ENCODE measurements around the gene CNTN3.

CNTN3 gene

DNA sequence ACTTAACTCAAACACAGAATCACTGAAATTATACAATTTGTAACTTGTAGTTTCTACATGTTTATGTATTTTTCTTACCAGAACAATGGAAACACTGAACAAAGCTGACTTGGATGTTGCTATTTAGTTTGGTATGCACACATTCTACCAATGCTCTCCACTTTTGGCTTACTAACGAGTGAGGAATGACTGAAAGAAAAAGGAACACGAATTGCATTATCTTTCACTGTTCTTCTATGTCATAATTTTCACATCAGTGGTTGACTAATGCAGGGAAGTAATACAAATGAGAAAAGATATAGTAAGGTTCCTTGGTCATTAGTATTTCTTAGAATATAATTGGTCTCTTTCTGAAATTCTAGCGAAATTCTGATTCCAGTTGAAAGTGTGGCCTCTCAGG lies 9.8 kb upstream of the CNTN3 start:
- H3K36me3 ChIP-seq, result no peaks in the 10 kb centered on the region
- no peaks in the 10 kb centered on the region for H3K9me3 ChIP-seq

DNA sequence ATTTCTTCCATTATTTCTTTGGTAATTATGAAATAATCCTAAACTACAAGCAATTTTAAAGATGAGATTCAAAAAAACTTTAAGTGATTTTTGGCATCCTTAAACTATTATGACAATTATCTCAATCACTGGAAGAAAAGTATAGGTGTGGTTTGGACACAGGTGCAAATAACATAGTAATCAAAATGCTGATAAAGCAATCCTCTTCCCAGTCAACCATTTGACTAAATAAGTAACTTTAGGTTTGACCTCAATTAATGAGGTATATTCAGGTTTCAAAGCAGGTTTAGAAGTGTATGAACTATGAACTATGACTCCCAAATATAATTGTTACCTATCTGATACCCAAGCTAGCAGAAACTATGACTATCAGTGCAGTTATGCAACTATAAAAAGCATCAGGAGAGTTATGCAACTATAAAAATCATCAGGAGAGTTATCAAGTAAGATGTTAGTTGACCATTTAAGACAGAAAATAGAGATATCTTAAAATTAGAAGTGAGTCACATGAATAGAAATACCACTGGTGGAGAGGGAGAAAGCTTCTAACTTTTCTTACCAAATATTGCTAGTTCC lies 8.9 kb upstream of the CNTN3 start:
- intact Hi-C loops (cut with DNase I; ENCODE audit: low total_unique reads), result no loop called here

More for the DNA sequence above, 9.8 kb upstream of the CNTN3 start:
- Histone ChIP-seq H3K27me3 (no peaks in the 10 kb centered on the region), H3K27ac (no peak overlapping the region), H3K4me3 (no peak overlapping the region), H3K4me1 (no peaks in the 10 kb centered on the region)
- intact Hi-C loops (cut with DNase I; ENCODE audit: low total_unique reads), result no loop called here
- TF ChIP-seq, protein P1, sequence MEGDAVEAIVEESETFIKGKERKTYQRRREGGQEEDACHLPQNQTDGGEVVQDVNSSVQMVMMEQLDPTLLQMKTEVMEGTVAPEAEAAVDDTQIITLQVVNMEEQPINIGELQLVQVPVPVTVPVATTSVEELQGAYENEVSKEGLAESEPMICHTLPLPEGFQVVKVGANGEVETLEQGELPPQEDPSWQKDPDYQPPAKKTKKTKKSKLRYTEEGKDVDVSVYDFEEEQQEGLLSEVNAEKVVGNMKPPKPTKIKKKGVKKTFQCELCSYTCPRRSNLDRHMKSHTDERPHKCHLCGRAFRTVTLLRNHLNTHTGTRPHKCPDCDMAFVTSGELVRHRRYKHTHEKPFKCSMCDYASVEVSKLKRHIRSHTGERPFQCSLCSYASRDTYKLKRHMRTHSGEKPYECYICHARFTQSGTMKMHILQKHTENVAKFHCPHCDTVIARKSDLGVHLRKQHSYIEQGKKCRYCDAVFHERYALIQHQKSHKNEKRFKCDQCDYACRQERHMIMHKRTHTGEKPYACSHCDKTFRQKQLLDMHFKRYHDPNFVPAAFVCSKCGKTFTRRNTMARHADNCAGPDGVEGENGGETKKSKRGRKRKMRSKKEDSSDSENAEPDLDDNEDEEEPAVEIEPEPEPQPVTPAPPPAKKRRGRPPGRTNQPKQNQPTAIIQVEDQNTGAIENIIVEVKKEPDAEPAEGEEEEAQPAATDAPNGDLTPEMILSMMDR (IDR thresholded peaks at IDR 0.05), result no peak
- DNase-seq, result no peak

DNA sequence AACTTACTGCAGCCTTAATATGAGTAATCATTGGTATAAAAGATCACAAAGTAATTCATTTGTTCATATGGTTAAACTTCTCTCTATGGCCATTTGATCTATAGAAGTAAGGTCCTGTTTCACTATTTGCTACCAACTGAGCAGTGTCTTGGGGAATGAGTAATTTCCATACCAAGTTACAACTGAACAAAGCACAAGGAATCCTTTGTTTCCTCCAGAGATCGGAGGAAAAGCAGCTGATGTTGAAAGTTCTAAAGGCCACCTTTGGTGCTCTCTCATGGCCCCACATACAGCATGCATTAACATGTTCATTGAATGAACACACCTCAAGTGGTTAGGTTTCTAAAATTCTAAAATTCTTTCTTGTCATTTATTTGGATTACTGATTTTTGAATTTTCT lies 7.1 kb upstream of the CNTN3 start:
- H3K9me3 ChIP-seq, result no peaks in the 10 kb centered on the region
- H3K27me3 ChIP-seq, result no peaks in the 10 kb centered on the region
- TF ChIP-seq, protein P1 (IDR thresholded peaks at IDR 0.05), result no peak
- H3K4me1 ChIP-seq, result no peaks in the 10 kb centered on the region
- DNase-seq, result no peak
- no peaks in the 10 kb centered on the region for H3K36me3 ChIP-seq
- intact Hi-C loops (cut with DNase I; ENCODE audit: low total_unique reads), result no loop called here
- H3K4me3 ChIP-seq, result no peak overlapping the region
- no peak overlapping the region for H3K27ac ChIP-seq

More for the DNA sequence above, 8.9 kb upstream of the CNTN3 start:
- Histone ChIP-seq H3K27me3 (no peaks in the 10 kb centered on the region), H3K4me1 (no peaks in the 10 kb centered on the region), H3K4me3 (no peak overlapping the region), H3K27ac (no peak overlapping the region), H3K9me3 (no peaks in the 10 kb centered on the region), H3K36me3 (no peaks in the 10 kb centered on the region)
- TF ChIP-seq, protein P1 (IDR thresholded peaks at IDR 0.05), result no peak
- no peak for DNase-seq

DNA sequence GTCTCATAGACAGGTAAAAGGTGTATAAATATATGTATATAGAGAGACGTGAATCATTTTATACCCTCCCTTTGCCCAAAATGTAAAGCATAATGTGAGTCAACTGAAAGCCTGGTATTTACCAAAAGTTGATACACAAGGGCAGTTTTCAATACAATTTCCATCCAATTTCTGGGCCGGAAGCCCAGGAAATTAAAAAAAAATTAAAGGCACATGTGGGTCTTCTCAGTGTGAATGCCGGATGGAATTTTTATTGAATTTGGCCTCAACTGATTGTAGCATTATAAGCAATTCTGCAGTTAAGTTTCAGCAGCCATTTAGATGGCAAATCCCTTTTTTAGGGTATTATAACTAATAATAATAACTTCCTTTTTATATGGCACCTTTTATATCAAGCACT lies 3.3 kb upstream of the CNTN3 start:
- Histone ChIP-seq H3K9me3 (no peaks in the 10 kb centered on the region), H3K4me1 (peaks cover 0 to 16% (median 2%) of the 10 kb centered on the region in 4 donors), H3K36me3 (no peaks in the 10 kb centered on the region), H3K27me3 (no peaks in the 10 kb centered on the region), H3K27ac (no peak overlapping the region), H3K4me3 (no peak overlapping the region)
- no peak for DNase-seq
- intact Hi-C loops (cut with DNase I; ENCODE audit: low total_unique reads), result no loop called here
- TF ChIP-seq, protein P1 (IDR thresholded peaks at IDR 0.05), result no peak

DNA sequence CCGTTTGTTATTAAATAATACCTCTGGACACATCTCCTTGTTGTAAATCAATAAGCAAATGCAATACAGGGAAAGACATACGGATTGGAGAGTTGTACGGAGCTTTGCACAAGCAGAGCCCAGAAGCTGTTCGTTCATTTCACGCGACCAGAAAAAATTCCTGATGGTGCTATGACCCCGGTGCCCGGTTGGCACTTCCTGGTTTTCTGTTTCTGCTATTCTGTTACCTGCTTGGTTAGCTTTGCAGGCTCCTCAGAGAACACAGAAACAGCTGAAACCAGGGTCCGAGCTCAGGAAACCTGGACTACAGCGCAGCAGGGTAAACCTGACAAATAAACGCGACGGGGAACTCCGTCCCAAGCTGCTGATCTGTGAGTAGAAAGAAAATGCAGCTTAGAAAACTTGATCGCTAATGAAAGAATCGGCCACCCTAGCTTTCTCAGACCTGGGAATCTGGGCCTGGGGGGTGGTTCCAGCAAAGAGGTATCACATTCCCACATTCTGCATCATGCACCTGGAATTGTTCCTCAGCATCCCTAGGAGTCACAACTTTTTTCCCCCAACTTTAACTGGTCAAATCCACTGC lies 845 bp downstream of the CNTN3 start:
- peaks cover 0 to 16% (median 2%) of the 10 kb centered on the region in 4 donors for H3K4me1 ChIP-seq
- intact Hi-C loops (cut with DNase I; ENCODE audit: low total_unique reads), result no loop called here
- H3K9me3 ChIP-seq, result no peaks in the 10 kb centered on the region
- no peak for DNase-seq
- no peaks in the 10 kb centered on the region for H3K27me3 ChIP-seq
- no peaks in the 10 kb centered on the region for H3K36me3 ChIP-seq
- H3K27ac ChIP-seq, result peak overlapping the region in 1 of 2 donors; percentile 30
- H3K4me3 ChIP-seq, result peak overlapping the region; percentile 52 to 55
- TF ChIP-seq, protein P1 (IDR thresholded peaks at IDR 0.05), result no peak
